LNCAP (cell line): ENCODE data around the gene TBC1D1.

Experiments
- CTCF ChIP-seq: fragments of 450-650 bp; IDR thresholded peaks from 2 replicates; pipeline ENCODE4 v1.5.1; 2017; ENCODE audit warnings: mild to moderate bottlenecking

Gene TBC1D1

GRCh38 chr4:37983951-37984350, 93.1 kb downstream of the TBC1D1 start:
- no peak for TF ChIP-seq CTCF

- TF ChIP-seq CTCF = no peak
Observed at GRCh38 chr4:37985730-37986275, 94.9 kb downstream of the TBC1D1 start.

- TF ChIP-seq CTCF = no peak
Observed at GRCh38 chr4:37988670-37989069, 97.8 kb downstream of the TBC1D1 start.

- no peak for TF ChIP-seq CTCF
Observed at GRCh38 chr4:37989398-37990260, 98.7 kb downstream of the TBC1D1 start.

GRCh38 chr4:37990731-37991245, 99.9 kb downstream of the TBC1D1 start:
- TF ChIP-seq CTCF = no peak

- TF ChIP-seq CTCF = no peak
Observed at GRCh38 chr4:37991623-37992410, 100.9 kb downstream of the TBC1D1 start.

GRCh38 chr4:37993806-37994205, 102.9 kb downstream of the TBC1D1 start:
- no peak for TF ChIP-seq CTCF
